K562 (cell line): ENCODE results near the gene HMX2. TPM values are rescaled to one million over a fixed set of nuclear protein-coding genes. Genes with fewer than 3 reads are reported as not detected.

ENCODE experiments used
- ATAC-seq: fragments of 200-7000 bp; cut with Tn5 transposase; 3 replicates; pipeline ENCODE4 v1.9.1; 2020; ENCODE audit warnings: moderate library complexity
- BruUV-seq: library from RNA; stranded (reverse); fragments of 400-500 nt; replicated peaks from 2 replicates; lab custom pipeline; 2021; lab: Mats Ljungman, UMichigan
- CTCF ChIA-PET: fragments of 300-600 bp; formaldehyde crosslinking; extraction: SDS; loops from one replicate; lab custom pipeline; 2021; ENCODE audit warnings: low intra/inter-chr PET ratio; lab: Yijun Ruan, JAX
- POLR2A ChIA-PET: fragments of 300-600, 350-650 bp; sonication (Branson Sonifier 250); formaldehyde crosslinking; extraction: SDS; loops from one replicate; lab custom pipeline; 2021; ENCODE audit warnings: antibody characterized with exemption, inconsistent platforms; lab: Yijun Ruan, JAX
- DNase-seq, 4 experiments: peaks; one replicate each; pipeline versions ENCODE4 v3.0.0 to v3.0.0-alpha.2; 2011 to 2018; ENCODE audit warnings: low spot score in 3 of 4, mixed read lengths in 3 of 4; ENCODE audit errors: extremely low read depth in 1 of 4
- FAIRE-seq: peaks from 2 replicates; lab custom pipeline; 2011; peaks lifted over from hg19 to GRCh38; lab: Jason Lieb, UNC
- H2AFZ ChIP-seq: 2 replicates; pipeline ENCODE4 v1.6.0; 2011; ENCODE audit warnings: low read depth, low read length, control low read depth, inconsistent platforms
- H3K27ac ChIP-seq: fragments of 200-600 bp; 3 replicates; pipeline ENCODE4 v1.8.0; 2011; ENCODE audit warnings: low read depth, mild to moderate bottlenecking, control low read depth, inconsistent platforms, low read length, moderate library complexity, mixed read lengths; ENCODE audit errors: extremely low read depth
- H3K27me3 ChIP-seq, 2 experiments: fragments of 300-600 bp in 1 of 2; 2 replicates in 1 of 2; 3 replicates in 1 of 2; pipeline versions ENCODE4 v1.6.0 to v1.8.0; 2011; ENCODE audit warnings: inconsistent platforms in 2 of 2, low read length in 2 of 2, mild to moderate bottlenecking in 1 of 2, mixed read lengths in 1 of 2, moderate library complexity in 1 of 2; ENCODE audit not compliant: control insufficient read depth in 2 of 2, insufficient read depth in 2 of 2
- H3K36me3 ChIP-seq: fragments of 300-600 bp; 3 replicates; pipeline ENCODE4 v1.8.0; 2011; ENCODE audit warnings: mild to moderate bottlenecking, low read length, inconsistent platforms; ENCODE audit not compliant: control insufficient read depth, insufficient read depth
- H3K4me1 ChIP-seq, 2 experiments: fragments of 200-600 bp in 1 of 2; replicated peaks in 1 of 2; 2 replicates in 1 of 2; 3 replicates in 1 of 2; pipeline versions ENCODE4 v1.5.1 to v1.8.0; 2011; ENCODE audit warnings: inconsistent platforms in 2 of 2, low read length in 2 of 2, mild to moderate bottlenecking in 1 of 2, mixed read lengths in 1 of 2, moderate library complexity in 1 of 2; ENCODE audit not compliant: control insufficient read depth in 2 of 2, insufficient read depth in 2 of 2
- H3K4me2 ChIP-seq: 2 replicates; pipeline ENCODE4 v1.6.1; 2011; ENCODE audit warnings: low read length, control low read depth, inconsistent platforms, mixed read lengths; ENCODE audit not compliant: insufficient read depth
- H3K4me3 ChIP-seq: fragments of 200-600 bp; sonication (generic), shearing (Covaris generic); 2 replicates; pipeline ENCODE4 v1.5.1; 2016; ENCODE audit warnings: control low read depth, inconsistent platforms
- H3K79me2 ChIP-seq: fragments of 200-600 bp; 3 replicates; pipeline ENCODE4 v1.8.0; 2011; ENCODE audit warnings: low read length, inconsistent platforms; ENCODE audit not compliant: control insufficient read depth, insufficient read depth
- H3K9ac ChIP-seq, 2 experiments: 2 replicates each; pipeline versions ENCODE4 v1.6.0 to v1.6.1; 2011; ENCODE audit warnings: low read depth in 2 of 2, low read length in 2 of 2, control low read depth in 1 of 2, inconsistent platforms in 1 of 2, mild to moderate bottlenecking in 1 of 2, mixed read lengths in 1 of 2; ENCODE audit not compliant: insufficient read depth in 1 of 2
- H3K9me1 ChIP-seq: one replicate; pipeline ENCODE4 v1.6.0; 2011; ENCODE audit warnings: inconsistent platforms, mild to moderate bottlenecking, low read length, moderate library complexity; ENCODE audit not compliant: control insufficient read depth, insufficient read depth
- H3K9me3 ChIP-seq: replicated peaks from 2 replicates; pipeline ENCODE4 v1.5.1; 2011; ENCODE audit warnings: low read depth, low read length, inconsistent platforms; ENCODE audit not compliant: control insufficient read depth, insufficient read depth
- H4K20me1 ChIP-seq: replicated peaks from 2 replicates; pipeline ENCODE4 v1.6.1; 2011; ENCODE audit warnings: low read length, inconsistent platforms, mixed read lengths; ENCODE audit not compliant: control insufficient read depth, insufficient read depth
- CTBP1 ChIP-seq: fragments of 450-650 bp; IDR thresholded peaks from 2 replicates; pipeline ENCODE4 v1.6.1; 2016; ENCODE audit warnings: borderline replicate concordance
- RBBP5 ChIP-seq: fragments of 200-600 bp; sonication (generic); IDR thresholded peaks from 2 replicates; pipeline ENCODE4 v1.6.1; 2012; ENCODE audit warnings: borderline replicate concordance, mild to moderate bottlenecking, low read length, control low read depth, inconsistent platforms; ENCODE audit not compliant: insufficient read depth, poor library complexity, severe bottlenecking
- WGBS: fragments of 100-300 bp; shearing (Covaris generic); methylation state at CpG from one replicate; pipeline ENCODE4 v1.1.6; 2016; ENCODE audit warnings: low coverage, mixed read lengths; ENCODE audit not compliant: insufficient coverage; ENCODE audit errors: missing lambda C conversion rate; 5-methylcytosine and 5-hydroxymethylcytosine counted together
- in situ Hi-C: fragments of 300-500 bp; cut with MboI; formaldehyde crosslinking; loops from 4 replicates; pipeline ENCODE4 v1.15.0; 2018; ENCODE audit warnings: inconsistent platforms, mixed read lengths
- intact Hi-C: fragments of 100-400 bp; cut with micrococcal nuclease; formaldehyde crosslinking; loops from 2 replicates; pipeline ENCODE4 v1.14.2; 2022
- polyA plus RNA-seq, 8 experiments: library from polyadenylated mRNA; depleted of rRNA in 4 of 8; stranded (reverse) in 5 of 8; unstranded in 3 of 8; fragments of >200 nt; fragmentation: Nextera tagmentation in 2 of 8; fragmentation: Illumina TruSeq in 1 of 8; extraction: Ambion mirVana in 2 of 8; extraction: Trizol in 1 of 8; gene quantifications; 2 replicates each; pipeline versions ENCODE4 v1.2.1 to v1.2.3, GENCODE V29; 2011 to 2014; ENCODE audit warnings: inconsistent platforms in 1 of 8, missing spikeins in 1 of 8
- total RNA-seq, 7 experiments: library from RNA; depleted of rRNA in 6 of 7; stranded (reverse); fragments of >200 nt in 6 of 7; fragmentation: Illumina TruSeq in 2 of 7; extraction: Trizol in 2 of 7; gene quantifications; 2 replicates each; pipeline versions ENCODE4 v1.2.1 to v1.2.3, GENCODE V29; 2011 to 2021; ENCODE audit warnings: low replicate concordance in 1 of 7
- TF ChIP-seq, protein P1 (sequence below): sonication (generic); formaldehyde crosslinking; IDR thresholded peaks from 2 replicates; pipeline ENCODE4 v1.8.1; 2023; ENCODE audit warnings: mild to moderate bottlenecking, missing genetic modification reagents, moderate library complexity
- TF ChIP-seq, protein P2 (sequence below): fragments of 250-450 bp; sonication (Bioruptor Pico); IDR thresholded peaks from 2 replicates; pipeline ENCODE4 v1.4.0; 2020; ENCODE audit warnings: mild to moderate bottlenecking

Gene HMX2
- total and polyA plus RNA-seq, 9 of the 15 experiments (the other 6 are each of a cell fraction or from before 2014, with no cell fraction given): 0.07 to 0.58 (median 0.09) TPM; not detected in 2

DNA sequence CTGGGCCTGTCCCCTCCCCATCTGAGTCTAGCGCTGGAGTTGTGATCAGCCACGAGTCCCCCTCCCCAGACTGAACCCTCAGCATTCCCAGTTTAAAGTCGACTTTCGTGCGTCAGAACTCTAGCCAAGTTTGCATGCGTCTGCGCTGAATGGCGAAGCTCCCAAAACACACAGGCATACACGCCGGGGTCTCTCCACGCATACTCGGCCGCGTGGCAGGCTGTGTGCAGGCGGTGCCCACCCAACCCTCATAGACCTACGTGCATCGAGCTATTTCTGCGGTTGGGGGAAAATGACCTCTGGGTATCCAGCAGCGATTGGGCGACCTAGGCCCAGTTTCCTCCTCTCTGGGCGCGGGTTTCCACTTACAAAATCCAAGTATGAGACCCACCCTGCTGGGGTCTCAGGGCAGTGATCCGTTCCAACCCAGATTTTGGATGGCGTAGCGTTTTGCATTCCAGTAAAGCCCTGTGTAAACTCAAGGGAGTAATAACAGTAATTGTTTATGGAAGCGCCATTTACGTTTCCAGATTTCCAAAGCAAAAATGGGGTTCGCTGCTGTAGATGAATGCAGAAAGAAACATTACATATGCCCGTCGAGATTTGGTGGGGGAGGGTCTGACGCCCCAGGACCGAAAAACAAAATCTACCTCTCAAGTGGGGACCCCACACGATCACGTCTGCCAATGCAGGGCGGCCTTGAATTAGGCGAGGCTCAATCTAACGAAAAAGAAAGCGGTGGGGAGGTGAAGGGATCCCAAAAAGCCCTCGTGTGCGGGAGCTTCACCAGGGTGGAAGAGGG is 14.2 kb upstream of the HMX2 start:
- peak overlapping the region; percentile 66; the same call in 1 of the 2 replicates for H3K4me2 ChIP-seq
- H3K27me3 ChIP-seq: 0 out of 5 replicates have a peak, but pooled peaks cover 0 to 10% of the 10 kb centered on the region in 2 experiments
- in situ Hi-C loops: no loop called here
- ChIA-PET POLR2A (interaction anchor here (0.6 to 1.4 kb wide), 6 partner anchors 20 to 420 kb away, joined by 3 to 4 read pairs (median 3); no protein-coding TSS in a partner anchor), CTCF (no interaction called here)
- H4K20me1 ChIP-seq: no peaks in the 10 kb centered on the region
- no peak overlapping the region for H3K9ac ChIP-seq
- H3K4me1 ChIP-seq: peaks cover 8 to 47% of the 10 kb centered on the region in 2 experiments
- FAIRE-seq (peak; percentile 61), DNase-seq (no peak), ATAC-seq (no peak)
- peaks cover 31% of the 10 kb centered on the region for H3K79me2 ChIP-seq
- TF ChIP-seq, protein P1, sequence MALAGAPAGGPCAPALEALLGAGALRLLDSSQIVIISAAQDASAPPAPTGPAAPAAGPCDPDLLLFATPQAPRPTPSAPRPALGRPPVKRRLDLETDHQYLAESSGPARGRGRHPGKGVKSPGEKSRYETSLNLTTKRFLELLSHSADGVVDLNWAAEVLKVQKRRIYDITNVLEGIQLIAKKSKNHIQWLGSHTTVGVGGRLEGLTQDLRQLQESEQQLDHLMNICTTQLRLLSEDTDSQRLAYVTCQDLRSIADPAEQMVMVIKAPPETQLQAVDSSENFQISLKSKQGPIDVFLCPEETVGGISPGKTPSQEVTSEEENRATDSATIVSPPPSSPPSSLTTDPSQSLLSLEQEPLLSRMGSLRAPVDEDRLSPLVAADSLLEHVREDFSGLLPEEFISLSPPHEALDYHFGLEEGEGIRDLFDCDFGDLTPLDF (CRISPR knock-in tag): no peak
- no peak for TF ChIP-seq CTBP1
- TF ChIP-seq, protein P2, sequence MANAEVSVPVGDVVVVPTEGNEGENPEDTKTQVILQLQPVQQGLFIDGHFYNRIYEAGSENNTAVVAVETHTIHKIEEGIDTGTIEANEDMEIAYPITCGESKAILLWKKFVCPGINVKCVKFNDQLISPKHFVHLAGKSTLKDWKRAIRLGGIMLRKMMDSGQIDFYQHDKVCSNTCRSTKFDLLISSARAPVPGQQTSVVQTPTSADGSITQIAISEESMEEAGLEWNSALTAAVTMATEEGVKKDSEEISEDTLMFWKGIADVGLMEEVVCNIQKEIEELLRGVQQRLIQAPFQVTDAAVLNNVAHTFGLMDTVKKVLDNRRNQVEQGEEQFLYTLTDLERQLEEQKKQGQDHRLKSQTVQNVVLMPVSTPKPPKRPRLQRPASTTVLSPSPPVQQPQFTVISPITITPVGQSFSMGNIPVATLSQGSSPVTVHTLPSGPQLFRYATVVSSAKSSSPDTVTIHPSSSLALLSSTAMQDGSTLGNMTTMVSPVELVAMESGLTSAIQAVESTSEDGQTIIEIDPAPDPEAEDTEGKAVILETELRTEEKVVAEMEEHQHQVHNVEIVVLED (CRISPR knock-in tag): no peak
- no peak for TF ChIP-seq RBBP5
- H2AFZ ChIP-seq: no peak overlapping the region
- no peak overlapping the region for H3K4me3 ChIP-seq
- H3K9me3 ChIP-seq: no peaks in the 10 kb centered on the region; the same call in 1 of the 2 replicates
- 90% methylated on average over 17 of the region's 40 CpGs for WGBS
- no peaks in the 10 kb centered on the region for H3K9me1 ChIP-seq
- BruUV-seq: no TSS peak
- no peak overlapping the region; the same call in 2 of the 3 replicates for H3K27ac ChIP-seq
- H3K36me3 ChIP-seq: peaks cover 16% of the 10 kb centered on the region; the same call in 2 of the 3 replicates
- intact Hi-C loops: loop anchor here (2.0 to 5.0 kb wide), 3 partner anchors 91 to 247 kb away; no protein-coding TSS in a partner anchor
